ENCODE results near the gene AVP. TPM values are rescaled to one million over a fixed set of nuclear protein-coding genes. Genes with fewer than 3 reads are reported as not detected.

Gene AVP
- total and polyA plus RNA-seq, 2 donors (not counting 3 experiments of a cell fraction or from before 2014, with no cell fraction given), result not detected

- CTCF ChIA-PET, result no interaction called here
- Histone ChIP-seq H3K79me2 (ENCODE audit: control insufficient read depth, insufficient read depth, low read length) (no peaks in the 10 kb centered on the region), H3K27me3 (ENCODE audit: control insufficient read depth in 2 of 2, insufficient read depth in 2 of 2, low read length in 2 of 2) (no peaks in the 10 kb centered on the region), H4K20me1 (replicated peaks; ENCODE audit: control insufficient read depth, extremely low read depth, insufficient read depth, low read length) (no peaks in the 10 kb centered on the region), H3K4me1 (ENCODE audit: control insufficient read depth, extremely low read depth, insufficient read depth, low read length) (peaks cover 4% of the 10 kb centered on the region), H3K4me2 (ENCODE audit: insufficient read depth, low read length) (no peak overlapping the region), H3K9me3 (replicated peaks; ENCODE audit: control insufficient read depth, insufficient read depth, low read length) (no peaks in the 10 kb centered on the region), H3K9ac (replicated peaks; ENCODE audit: extremely low read depth, insufficient read depth, low read length) (no peak overlapping the region), H3K4me3 (replicated peaks in 1 of 3; ENCODE audit: insufficient read depth in 1 of 3, low read depth in 1 of 3, low read length in 3 of 3) (no peak overlapping the region), H3K27ac (ENCODE audit: insufficient read depth, low read depth, low read length) (no peak overlapping the region), H3K36me3 (ENCODE audit: control insufficient read depth in 2 of 2, extremely low read depth in 1 of 2, insufficient read depth in 2 of 2, low read length in 2 of 2) (peaks cover 9 to 41% of the 10 kb centered on the region in 2 experiments), H2AFZ (ENCODE audit: low read depth, low read length) (no peak overlapping the region), H3K9me1 (replicated peaks; ENCODE audit: control insufficient read depth, extremely low read depth, insufficient read depth, low read length) (no peaks in the 10 kb centered on the region)
- DNase-seq (ENCODE audit: low read depth, low spot score), result no peak
- FAIRE-seq, result no peak
- dilution Hi-C loops (cut with MboI; ENCODE audit: extremely low pct_ligation_motif_present, low sequenced_read_pairs) (no loop called here), intact Hi-C loops (cut with micrococcal nuclease) (no loop called here)
- POLR2A ChIA-PET, result no interaction called here
- TF ChIP-seq POLR2AphosphoS5 (IDR thresholded peaks at IDR 0.05; ENCODE audit: insufficient read depth, low read depth, low read length), result no peak
- TF ChIP-seq FOS (IDR thresholded peaks at IDR 0.05; ENCODE audit: borderline replicate concordance, insufficient read depth, low read length), result no peak
- BruUV-seq (replicated peaks), result no TSS peak
Measured at GRCh38 chr20:3038454-3038853, 46.1 kb downstream of the AVP start.

GRCh38 chr20:3037654-3038053 is 46.9 kb downstream of the AVP start:
- Histone ChIP-seq H3K9me3 (replicated peaks; ENCODE audit: control insufficient read depth, insufficient read depth, low read length) (no peaks in the 10 kb centered on the region), H3K9ac (replicated peaks; ENCODE audit: extremely low read depth, insufficient read depth, low read length) (no peak overlapping the region), H3K27me3 (ENCODE audit: control insufficient read depth in 2 of 2, insufficient read depth in 2 of 2, low read length in 2 of 2) (no peaks in the 10 kb centered on the region), H3K27ac (ENCODE audit: insufficient read depth, low read depth, low read length) (no peak overlapping the region), H3K4me3 (replicated peaks in 1 of 3; ENCODE audit: insufficient read depth in 1 of 3, low read depth in 1 of 3, low read length in 3 of 3) (no peak overlapping the region), H3K36me3 (ENCODE audit: control insufficient read depth in 2 of 2, extremely low read depth in 1 of 2, insufficient read depth in 2 of 2, low read length in 2 of 2) (peaks cover 9 to 44% of the 10 kb centered on the region in 2 experiments), H2AFZ (ENCODE audit: low read depth, low read length) (no peak overlapping the region), H3K4me1 (ENCODE audit: control insufficient read depth, extremely low read depth, insufficient read depth, low read length) (peaks cover 4% of the 10 kb centered on the region), H3K79me2 (ENCODE audit: control insufficient read depth, insufficient read depth, low read length) (no peaks in the 10 kb centered on the region), H3K4me2 (ENCODE audit: insufficient read depth, low read length) (no peak overlapping the region), H4K20me1 (replicated peaks; ENCODE audit: control insufficient read depth, extremely low read depth, insufficient read depth, low read length) (no peaks in the 10 kb centered on the region), H3K9me1 (replicated peaks; ENCODE audit: control insufficient read depth, extremely low read depth, insufficient read depth, low read length) (no peaks in the 10 kb centered on the region)
- ChIA-PET POLR2A (no interaction called here), CTCF (no interaction called here)
- intact Hi-C loops (cut with micrococcal nuclease), result no loop called here
- DNase-seq (ENCODE audit: low read depth, low spot score) (no peak), FAIRE-seq (no peak)
- dilution Hi-C loops (cut with MboI; ENCODE audit: extremely low pct_ligation_motif_present, low sequenced_read_pairs), result no loop called here
- BruUV-seq (replicated peaks), result no TSS peak
- TF ChIP-seq MAX (IDR thresholded peaks at IDR 0.05; ENCODE audit: insufficient read depth, insufficient read length) (no peak), MYC (IDR thresholded peaks at IDR 0.05; ENCODE audit: low read depth, low read length) (no peak), POLR2A (IDR thresholded peaks at IDR 0.05; ENCODE audit: low read depth, low read length) (no peak), EZH2 (IDR thresholded peaks at IDR 0.05; ENCODE audit: borderline replicate concordance, low read depth, low read length, severe bottlenecking) (no peak), FOS (IDR thresholded peaks at IDR 0.05; ENCODE audit: borderline replicate concordance, insufficient read depth, low read length) (no peak), CTCF (IDR thresholded peaks at IDR 0.05; ENCODE audit: extremely low read depth in 1 of 2, insufficient read depth in 1 of 2, low read depth in 1 of 2, low read length in 2 of 2) (no peak), GATA2 (IDR thresholded peaks at IDR 0.05; ENCODE audit: insufficient read depth, insufficient read length, low read depth, low read length) (no peak), POLR2AphosphoS5 (IDR thresholded peaks at IDR 0.05; ENCODE audit: insufficient read depth, low read depth, low read length) (no peak)
